GM12892 (cell line): Measurements from ENCODE around the gene PDRG1.

Source experiments
- POLR2A ChIP-seq: IDR thresholded peaks from 2 replicates; pipeline ENCODE4 v1.6.1; 2011; ENCODE audit warnings: low read depth, low read length, control low read depth
- POLR2AphosphoS5 ChIP-seq: IDR thresholded peaks from 2 replicates; pipeline ENCODE4 v1.6.1; 2011; ENCODE audit warnings: low read depth, low read length, control low read depth

GRCh38 chr20:31934491-31934890, 17.4 kb downstream of the PDRG1 start:
- no peak for TF ChIP-seq POLR2A
- no peak for TF ChIP-seq POLR2AphosphoS5
